ENCODE measurements around the gene FBXO38.

- peak; percentile 81 to 97 (median 95) for TF ChIP-seq POLR2AphosphoS5 (IDR thresholded peaks at IDR 0.05)
- TF ChIP-seq CTCF (IDR thresholded peaks at IDR 0.05) = peak in 3 of 5 experiments; percentile 9 to 35 (median 20)
- peak; percentile 94 for TF ChIP-seq POLR2A (IDR thresholded peaks at IDR 0.05)
- TF ChIP-seq EP300 (IDR thresholded peaks at IDR 0.05; ENCODE audit: low read depth) = no peak
These were observed at the start of gene FBXO38 for GRCh38 chr5:148383564-148384379.
